Measurements from ENCODE around the gene ASPA. TPM values are rescaled to one million over a fixed set of nuclear protein-coding genes. Genes with fewer than 3 reads are reported as not detected.

Gene ASPA
- polyA plus RNA-seq, 1 experiment = not detected

GRCh38 chr17:3528880-3529511 is 53.2 kb downstream of the ASPA start:
- no peak for DNase-seq (ENCODE audit: low read depth)
- TF ChIP-seq, protein P1, sequence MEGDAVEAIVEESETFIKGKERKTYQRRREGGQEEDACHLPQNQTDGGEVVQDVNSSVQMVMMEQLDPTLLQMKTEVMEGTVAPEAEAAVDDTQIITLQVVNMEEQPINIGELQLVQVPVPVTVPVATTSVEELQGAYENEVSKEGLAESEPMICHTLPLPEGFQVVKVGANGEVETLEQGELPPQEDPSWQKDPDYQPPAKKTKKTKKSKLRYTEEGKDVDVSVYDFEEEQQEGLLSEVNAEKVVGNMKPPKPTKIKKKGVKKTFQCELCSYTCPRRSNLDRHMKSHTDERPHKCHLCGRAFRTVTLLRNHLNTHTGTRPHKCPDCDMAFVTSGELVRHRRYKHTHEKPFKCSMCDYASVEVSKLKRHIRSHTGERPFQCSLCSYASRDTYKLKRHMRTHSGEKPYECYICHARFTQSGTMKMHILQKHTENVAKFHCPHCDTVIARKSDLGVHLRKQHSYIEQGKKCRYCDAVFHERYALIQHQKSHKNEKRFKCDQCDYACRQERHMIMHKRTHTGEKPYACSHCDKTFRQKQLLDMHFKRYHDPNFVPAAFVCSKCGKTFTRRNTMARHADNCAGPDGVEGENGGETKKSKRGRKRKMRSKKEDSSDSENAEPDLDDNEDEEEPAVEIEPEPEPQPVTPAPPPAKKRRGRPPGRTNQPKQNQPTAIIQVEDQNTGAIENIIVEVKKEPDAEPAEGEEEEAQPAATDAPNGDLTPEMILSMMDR (IDR thresholded peaks at IDR 0.05; ENCODE audit: insufficient read depth, low read depth, low read length) = no peak
- POLR2A ChIA-PET = no interaction called here

GRCh38 chr17:3529817-3530741 is 54.3 kb downstream of the ASPA start:
- H3K36me3 ChIP-seq (ENCODE audit: control insufficient read depth, insufficient read depth, low read length) = no peaks in the 10 kb centered on the region
- no peak overlapping the region for H3K4me3 ChIP-seq (ENCODE audit: low read depth, low read length)
- ChIA-PET CTCF (interaction anchor here (1.3 kb wide), 1 partner anchor 118 kb away, joined by 6 read pairs; no protein-coding TSS in a partner anchor), POLR2A (no interaction called here)
- DNase-seq (ENCODE audit: low read depth) = no peak
- TF ChIP-seq, protein P1 (IDR thresholded peaks at IDR 0.05; ENCODE audit: insufficient read depth, low read depth, low read length) = no peak
- H3K27me3 ChIP-seq (ENCODE audit: control insufficient read depth, insufficient read depth, low read length) = no peaks in the 10 kb centered on the region

More at GRCh38 chr17:3528880-3529511, 53.2 kb downstream of the ASPA start:
- Histone ChIP-seq H3K36me3 (ENCODE audit: control insufficient read depth, insufficient read depth, low read length) (no peaks in the 10 kb centered on the region), H3K4me3 (ENCODE audit: low read depth, low read length) (no peak overlapping the region), H3K27me3 (ENCODE audit: control insufficient read depth, insufficient read depth, low read length) (no peaks in the 10 kb centered on the region)
- CTCF ChIA-PET = no interaction called here

- CTCF ChIA-PET = interaction anchor here (1.3 kb wide), 1 partner anchor 116 kb away, joined by 6 read pairs; no protein-coding TSS in a partner anchor
- POLR2A ChIA-PET = no interaction called here
- TF ChIP-seq, protein P1 (IDR thresholded peaks at IDR 0.05; ENCODE audit: insufficient read depth, low read depth, low read length) = no peak
- H3K36me3 ChIP-seq (ENCODE audit: control insufficient read depth, insufficient read depth, low read length) = no peaks in the 10 kb centered on the region
- H3K4me3 ChIP-seq (ENCODE audit: low read depth, low read length) = no peak overlapping the region
- DNase-seq (ENCODE audit: low read depth) = no peak
- H3K27me3 ChIP-seq (ENCODE audit: control insufficient read depth, insufficient read depth, low read length) = no peaks in the 10 kb centered on the region
These were observed 55.7 kb downstream of the ASPA start for GRCh38 chr17:3531266-3532101.

GRCh38 chr17:3532106-3532858 is 56.5 kb downstream of the ASPA start:
- CTCF ChIA-PET = interaction anchor here (0.8 kb wide), 1 partner anchor 104 kb away, joined by 3 read pairs; the partner anchor contains the start of genes CTNS and SHPK
- no peak for DNase-seq (ENCODE audit: low read depth)
- POLR2A ChIA-PET = no interaction called here
- Histone ChIP-seq H3K4me3 (ENCODE audit: low read depth, low read length) (no peak overlapping the region), H3K27me3 (ENCODE audit: control insufficient read depth, insufficient read depth, low read length) (no peaks in the 10 kb centered on the region), H3K36me3 (ENCODE audit: control insufficient read depth, insufficient read depth, low read length) (no peaks in the 10 kb centered on the region)
- TF ChIP-seq, protein P1 (IDR thresholded peaks at IDR 0.05; ENCODE audit: insufficient read depth, low read depth, low read length) = no peak

All from BJ (cell line).